ENCODE measurements around the gene ALAD.
A peak's percentile ranks its signal among the peaks of the same experiment; 100 is the strongest.

DNA sequence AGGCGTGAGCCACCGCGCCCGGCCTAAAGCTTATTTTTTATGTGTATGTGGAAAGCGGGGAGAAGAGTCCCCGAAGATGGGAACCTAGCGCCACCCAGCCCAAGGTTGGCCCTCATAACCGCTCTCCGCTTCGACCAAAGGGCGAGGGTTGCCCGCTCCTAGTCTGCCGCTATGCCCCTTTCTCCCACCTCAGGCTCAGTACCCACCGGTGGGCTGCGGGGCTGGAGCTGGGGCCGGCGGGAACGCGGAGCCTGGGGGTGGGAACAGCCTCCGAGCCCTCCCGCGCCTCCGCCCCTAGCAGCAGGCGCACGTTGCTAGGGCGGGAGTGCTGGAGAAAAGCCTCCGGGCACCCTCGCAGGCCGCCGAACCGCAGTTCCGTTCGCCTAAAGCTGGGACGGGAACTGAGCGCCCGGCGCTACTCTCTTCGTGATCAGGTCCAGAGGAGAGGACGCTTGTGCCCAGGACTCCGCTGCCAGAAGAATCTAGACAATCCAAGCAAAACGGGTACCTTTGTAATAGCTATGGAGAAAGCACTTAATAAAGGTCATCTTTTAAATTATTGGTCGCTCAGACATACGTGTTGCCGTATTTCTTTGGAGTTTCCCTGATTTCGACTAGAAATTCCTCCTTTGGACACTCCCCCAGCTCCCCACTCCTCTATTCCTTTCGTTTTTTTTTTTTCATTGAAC lies 60.9 kb downstream of the ALAD start, which contains the start of gene WDR31:
- TF ChIP-seq, protein P1, sequence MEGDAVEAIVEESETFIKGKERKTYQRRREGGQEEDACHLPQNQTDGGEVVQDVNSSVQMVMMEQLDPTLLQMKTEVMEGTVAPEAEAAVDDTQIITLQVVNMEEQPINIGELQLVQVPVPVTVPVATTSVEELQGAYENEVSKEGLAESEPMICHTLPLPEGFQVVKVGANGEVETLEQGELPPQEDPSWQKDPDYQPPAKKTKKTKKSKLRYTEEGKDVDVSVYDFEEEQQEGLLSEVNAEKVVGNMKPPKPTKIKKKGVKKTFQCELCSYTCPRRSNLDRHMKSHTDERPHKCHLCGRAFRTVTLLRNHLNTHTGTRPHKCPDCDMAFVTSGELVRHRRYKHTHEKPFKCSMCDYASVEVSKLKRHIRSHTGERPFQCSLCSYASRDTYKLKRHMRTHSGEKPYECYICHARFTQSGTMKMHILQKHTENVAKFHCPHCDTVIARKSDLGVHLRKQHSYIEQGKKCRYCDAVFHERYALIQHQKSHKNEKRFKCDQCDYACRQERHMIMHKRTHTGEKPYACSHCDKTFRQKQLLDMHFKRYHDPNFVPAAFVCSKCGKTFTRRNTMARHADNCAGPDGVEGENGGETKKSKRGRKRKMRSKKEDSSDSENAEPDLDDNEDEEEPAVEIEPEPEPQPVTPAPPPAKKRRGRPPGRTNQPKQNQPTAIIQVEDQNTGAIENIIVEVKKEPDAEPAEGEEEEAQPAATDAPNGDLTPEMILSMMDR (IDR thresholded peaks at IDR 0.05; ENCODE audit: poor library complexity, severe bottlenecking): no peak
- TF ChIP-seq RAD21 (conservative IDR thresholded peaks at IDR 0.05): peak; percentile 40
- TF ChIP-seq EZH2 (IDR thresholded peaks at IDR 0.05; ENCODE audit: borderline replicate concordance, insufficient read depth, low read length, poor library complexity, severe bottlenecking): no peak
- TF ChIP-seq EP300 (conservative IDR thresholded peaks at IDR 0.05; ENCODE audit: poor library complexity, severe bottlenecking): peak; percentile 37
- TF ChIP-seq POLR2AphosphoS5 (IDR thresholded peaks at IDR 0.05): peak; percentile 90
- peak; percentile 50 for TF ChIP-seq SMC3 (conservative IDR thresholded peaks at IDR 0.05; ENCODE audit: poor library complexity)
- TF ChIP-seq, protein P2, sequence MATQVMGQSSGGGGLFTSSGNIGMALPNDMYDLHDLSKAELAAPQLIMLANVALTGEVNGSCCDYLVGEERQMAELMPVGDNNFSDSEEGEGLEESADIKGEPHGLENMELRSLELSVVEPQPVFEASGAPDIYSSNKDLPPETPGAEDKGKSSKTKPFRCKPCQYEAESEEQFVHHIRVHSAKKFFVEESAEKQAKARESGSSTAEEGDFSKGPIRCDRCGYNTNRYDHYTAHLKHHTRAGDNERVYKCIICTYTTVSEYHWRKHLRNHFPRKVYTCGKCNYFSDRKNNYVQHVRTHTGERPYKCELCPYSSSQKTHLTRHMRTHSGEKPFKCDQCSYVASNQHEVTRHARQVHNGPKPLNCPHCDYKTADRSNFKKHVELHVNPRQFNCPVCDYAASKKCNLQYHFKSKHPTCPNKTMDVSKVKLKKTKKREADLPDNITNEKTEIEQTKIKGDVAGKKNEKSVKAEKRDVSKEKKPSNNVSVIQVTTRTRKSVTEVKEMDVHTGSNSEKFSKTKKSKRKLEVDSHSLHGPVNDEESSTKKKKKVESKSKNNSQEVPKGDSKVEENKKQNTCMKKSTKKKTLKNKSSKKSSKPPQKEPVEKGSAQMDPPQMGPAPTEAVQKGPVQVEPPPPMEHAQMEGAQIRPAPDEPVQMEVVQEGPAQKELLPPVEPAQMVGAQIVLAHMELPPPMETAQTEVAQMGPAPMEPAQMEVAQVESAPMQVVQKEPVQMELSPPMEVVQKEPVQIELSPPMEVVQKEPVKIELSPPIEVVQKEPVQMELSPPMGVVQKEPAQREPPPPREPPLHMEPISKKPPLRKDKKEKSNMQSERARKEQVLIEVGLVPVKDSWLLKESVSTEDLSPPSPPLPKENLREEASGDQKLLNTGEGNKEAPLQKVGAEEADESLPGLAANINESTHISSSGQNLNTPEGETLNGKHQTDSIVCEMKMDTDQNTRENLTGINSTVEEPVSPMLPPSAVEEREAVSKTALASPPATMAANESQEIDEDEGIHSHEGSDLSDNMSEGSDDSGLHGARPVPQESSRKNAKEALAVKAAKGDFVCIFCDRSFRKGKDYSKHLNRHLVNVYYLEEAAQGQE (IDR thresholded peaks at IDR 0.05; ENCODE audit: borderline replicate concordance): peak; percentile 58
- peak; percentile 78 for TF ChIP-seq TAF1 (IDR thresholded peaks at IDR 0.05; ENCODE audit: low read depth)
- peak; percentile 76 for TF ChIP-seq MXI1 (conservative IDR thresholded peaks at IDR 0.05; ENCODE audit: poor library complexity, severe bottlenecking)
